A549 (cell line): Measurements from ENCODE around the gene CDT1. TPM values are rescaled to one million over a fixed set of nuclear protein-coding genes. Genes with fewer than 3 reads are reported as not detected.

Source experiments
- ATAC-seq, 2 experiments: fragments of 200-7000 bp in 1 of 2; fragments of >200 bp in 1 of 2; cut with Nextera tagmentation in 1 of 2; cut with Tn5 transposase in 1 of 2; 3 replicates each; pipeline versions ENCODE4 v1.8.0 to v1.9.1; 2018 to 2020; ENCODE audit warnings: mild to moderate bottlenecking in 1 of 2, moderate library complexity in 1 of 2
- CTCF ChIA-PET: fragments of 300-600 bp; sonication (Branson Sonifier 250); formaldehyde crosslinking; extraction: SDS; loops from one replicate; lab custom pipeline; 2021; ENCODE audit warnings: antibody characterized with exemption, inconsistent platforms; lab: Yijun Ruan, JAX
- POLR2A ChIA-PET: fragments of 350-600 bp; formaldehyde crosslinking; extraction: SDS; loops from one replicate; lab custom pipeline; 2021; ENCODE audit warnings: antibody characterized with exemption, inconsistent platforms; lab: Yijun Ruan, JAX
- DNase-seq, 2 experiments: peaks; one replicate each; pipeline versions ENCODE4 v3.0.0 to v3.0.0-alpha.2; 2011 to 2016; ENCODE audit warnings: low read depth in 1 of 2, low spot score in 1 of 2
- FAIRE-seq: peaks from 2 replicates; lab custom pipeline; 2011; peaks lifted over from hg19 to GRCh38; lab: Jason Lieb, UNC
- H3K27ac ChIP-seq, 2 experiments: fragments of >200 bp; sonication (Bioruptor Twin); formaldehyde crosslinking; 3 replicates each; pipeline ENCODE4 v1.5.1; 2016 to 2017
- H3K4me1 ChIP-seq: fragments of >200 bp; sonication (Bioruptor Twin); formaldehyde crosslinking; 3 replicates; pipeline ENCODE4 v1.6.1; 2016
- H3K4me2 ChIP-seq: fragments of >200 bp; sonication (Bioruptor Twin); formaldehyde crosslinking; 3 replicates; pipeline ENCODE4 v1.6.1; 2016
- H3K4me3 ChIP-seq: fragments of >200 bp; sonication (Bioruptor Twin); formaldehyde crosslinking; 3 replicates; pipeline ENCODE4 v1.5.1; 2016
- H3K9me3 ChIP-seq: fragments of >200 bp; sonication (Bioruptor Twin); formaldehyde crosslinking; 3 replicates; pipeline ENCODE4 v1.6.1; 2016
- BCL3 ChIP-seq: fragments of >200 bp; sonication (Bioruptor Twin); formaldehyde crosslinking; IDR thresholded peaks from 3 replicates; pipeline ENCODE4 v1.6.1; 2016
- BHLHE40 ChIP-seq: IDR thresholded peaks from 2 replicates; pipeline ENCODE4 v1.6.1; 2012; ENCODE audit warnings: low read depth, low read length, inconsistent platforms
- CBX2 ChIP-seq: fragments of 200-600 bp; sonication (generic); IDR thresholded peaks from 2 replicates; pipeline ENCODE4 v1.6.1; 2016; ENCODE audit warnings: low read depth, mild to moderate bottlenecking, borderline replicate concordance
- CEBPB ChIP-seq, 2 experiments: fragments of >200 bp in 1 of 2; sonication (Bioruptor Twin) in 1 of 2; formaldehyde crosslinking in 1 of 2; IDR thresholded peaks; 2 replicates each; pipeline ENCODE4 v1.6.1; 2012 to 2016
- E2F6 ChIP-seq: IDR thresholded peaks from 2 replicates; pipeline ENCODE4 v1.6.1; 2012; ENCODE audit warnings: low read depth, borderline replicate concordance
- EHMT2 ChIP-seq: fragments of 200-600 bp; sonication (generic); IDR thresholded peaks from 2 replicates; pipeline ENCODE4 v1.6.1; 2016; ENCODE audit warnings: antibody characterized with exemption, low read depth, mild to moderate bottlenecking, moderate library complexity
- ESRRA ChIP-seq: fragments of 150-350 bp; IDR thresholded peaks from 2 replicates; pipeline ENCODE4 v1.6.1; 2014; ENCODE audit warnings: mild to moderate bottlenecking, low read length, borderline replicate concordance
- FOSB ChIP-seq: fragments of 250-450 bp; sonication (Bioruptor Pico); IDR thresholded peaks from 2 replicates; pipeline ENCODE4 v1.5.0; 2020; ENCODE audit warnings: mild to moderate bottlenecking, moderate library complexity
- FOSL2 ChIP-seq, 2 experiments: fragments of 450-650 bp in 1 of 2; fragments of >200 bp in 1 of 2; sonication (Bioruptor Twin) in 1 of 2; formaldehyde crosslinking; IDR thresholded peaks; 2 replicates each; pipeline versions ENCODE4 v1.5.0 to v1.6.1; 2016 to 2020; ENCODE audit warnings: mild to moderate bottlenecking in 1 of 2, moderate library complexity in 1 of 2
- GATA3 ChIP-seq: IDR thresholded peaks from 2 replicates; pipeline ENCODE4 v1.6.1; 2012; ENCODE audit warnings: borderline replicate concordance
- KDM5A ChIP-seq: fragments of 200-600 bp; sonication (generic); IDR thresholded peaks from 2 replicates; pipeline ENCODE4 v1.6.1; 2016; ENCODE audit warnings: antibody characterized with exemption, mild to moderate bottlenecking
- MAFK ChIP-seq: fragments of 450-650 bp; IDR thresholded peaks from 2 replicates; pipeline ENCODE4 v1.6.1; 2014; ENCODE audit not compliant: partially characterized antibody
- MAX ChIP-seq: IDR thresholded peaks from 2 replicates; pipeline ENCODE4 v1.6.1; 2012
- MYC ChIP-seq: IDR thresholded peaks from 2 replicates; pipeline ENCODE4 v1.6.1; 2012; ENCODE audit warnings: mild to moderate bottlenecking, inconsistent platforms, low read length, improper control_type of control experiment, borderline replicate concordance
- NPAS2 ChIP-seq: fragments of 250-450 bp; sonication (Bioruptor Pico); IDR thresholded peaks from 2 replicates; pipeline ENCODE4 v1.8.0; 2022; ENCODE audit warnings: mild to moderate bottlenecking, moderate library complexity, borderline replicate concordance
- NR3C1 ChIP-seq: fragments of >200 bp; sonication (Bioruptor Twin); formaldehyde crosslinking; IDR thresholded peaks from 3 replicates; pipeline ENCODE4 v1.6.1; 2017
- POLR2AphosphoS2 ChIP-seq: conservative IDR thresholded peaks from 2 replicates; pipeline ENCODE4 v1.6.1; 2012; ENCODE audit warnings: low read length, improper control_type of control experiment, inconsistent platforms
- RAD21 ChIP-seq, 2 experiments: fragments of >200 bp in 1 of 2; sonication (Bioruptor Twin) in 1 of 2; formaldehyde crosslinking in 1 of 2; IDR thresholded peaks in 1 of 2; conservative IDR thresholded peaks in 1 of 2; 2 replicates in 1 of 2; 3 replicates in 1 of 2; pipeline ENCODE4 v1.6.1; 2012 to 2018; ENCODE audit warnings: inconsistent platforms in 1 of 2
- RARB ChIP-seq: fragments of 250-450 bp; sonication (Bioruptor Pico); IDR thresholded peaks from 2 replicates; pipeline ENCODE4 v1.8.0; 2021; ENCODE audit warnings: mild to moderate bottlenecking, moderate library complexity
- RCOR1 ChIP-seq: fragments of 150-350 bp; IDR thresholded peaks from 2 replicates; pipeline ENCODE4 v1.6.1; 2014; ENCODE audit warnings: antibody characterized with exemption, low read length, low read depth
- RNF2 ChIP-seq: fragments of 200-600 bp; sonication (generic); IDR thresholded peaks from 2 replicates; pipeline ENCODE4 v1.6.1; 2016; ENCODE audit warnings: low read depth, mild to moderate bottlenecking, antibody characterized with exemption, moderate library complexity, borderline replicate concordance
- SMC3 ChIP-seq: fragments of >200 bp; sonication (Bioruptor Twin); formaldehyde crosslinking; IDR thresholded peaks from 3 replicates; pipeline ENCODE4 v1.6.1; 2018; ENCODE audit warnings: inconsistent platforms
- SREBF2 ChIP-seq: fragments of 450-650 bp; IDR thresholded peaks from 2 replicates; pipeline ENCODE4 v1.6.1; 2014; ENCODE audit warnings: mild to moderate bottlenecking, moderate library complexity
- TFCP2L1 ChIP-seq: fragments of 250-450 bp; sonication (Bioruptor Pico); IDR thresholded peaks from 2 replicates; pipeline ENCODE4 v1.5.0; 2021; ENCODE audit warnings: mild to moderate bottlenecking
- TP53 ChIP-seq: fragments of 250-450 bp; sonication (Bioruptor Pico); IDR thresholded peaks from 2 replicates; pipeline ENCODE4 v1.5.0; 2021; ENCODE audit warnings: mild to moderate bottlenecking, moderate library complexity
- ZFP36 ChIP-seq: fragments of 450-650 bp; IDR thresholded peaks from 2 replicates; pipeline ENCODE4 v1.6.1; 2014; ENCODE audit warnings: borderline replicate concordance; ENCODE audit not compliant: partially characterized antibody
- ZNF302 ChIP-seq: fragments of 250-450 bp; sonication (Bioruptor Pico); IDR thresholded peaks from 2 replicates; pipeline ENCODE4 v1.9.0; 2021; ENCODE audit warnings: inconsistent platforms, mild to moderate bottlenecking, moderate library complexity
- WGBS: methylation state at CpG from one replicate; pipeline ENCODE4 v1.1.6; 2017; ENCODE audit errors: missing lambda C conversion rate; 5-methylcytosine and 5-hydroxymethylcytosine counted together
- polyA plus RNA-seq, 4 experiments: library from polyadenylated mRNA; depleted of rRNA in 3 of 4; stranded (reverse); fragments of >200 nt; fragmentation: RNase III in 1 of 4; extraction: RNeasy Plus Mini Kit Qiagen cat#74134 plus additional on column Dnase treatment in 1 of 4; gene quantifications; 2 replicates in 3 of 4; 3 replicates in 1 of 4; pipeline ENCODE4 v1.2.3, GENCODE V29; 2011 to 2017
- TF ChIP-seq, protein P1 (sequence below): fragments of >200 bp; sonication (Bioruptor Twin); formaldehyde crosslinking; IDR thresholded peaks from 2 replicates; pipeline ENCODE4 v1.6.1; 2016
- TF ChIP-seq, protein P2 (sequence below): fragments of 250-450 bp; sonication (Bioruptor Pico); IDR thresholded peaks from 2 replicates; pipeline ENCODE4 v1.5.0; 2021; ENCODE audit warnings: mild to moderate bottlenecking, moderate library complexity, borderline replicate concordance
- TF ChIP-seq, protein P3 (sequence below): fragments of 450-650 bp; IDR thresholded peaks from 2 replicates; pipeline ENCODE4 v1.6.1; 2014; ENCODE audit warnings: antibody characterized with exemption

The CDT1 gene
- polyA plus RNA-seq, 2 of the 4 experiments (the other 2 are of a cell fraction), result 3.8 to 16.0 TPM

- Histone ChIP-seq H3K4me3 (no peak overlapping the region), H3K4me1 (peaks cover 49% of the 10 kb centered on the region), H3K4me2 (no peak overlapping the region), H3K9me3 (no peaks in the 10 kb centered on the region), H3K27ac (no peak overlapping the region)
- TF ChIP-seq ZFP36, result no peak
- TF ChIP-seq RAD21 (conservative IDR thresholded peaks at IDR 0.05 in 1 of 2, IDR thresholded peaks at IDR 0.05 in 1 of 2), result no peak
- no peak for TF ChIP-seq CBX2
- TF ChIP-seq CEBPB (IDR thresholded peaks at IDR 0.05), result no peak
- TF ChIP-seq ZNF302 (CRISPR knock-in tag), result no peak
- TF ChIP-seq SMC3, result no peak
- no peak for TF ChIP-seq RARB (CRISPR knock-in tag)
- no peak for TF ChIP-seq NPAS2
- no peak for TF ChIP-seq RCOR1
- TF ChIP-seq GATA3, result no peak
- no peak for TF ChIP-seq EHMT2
- no peak for TF ChIP-seq SREBF2
- TF ChIP-seq, protein P1, sequence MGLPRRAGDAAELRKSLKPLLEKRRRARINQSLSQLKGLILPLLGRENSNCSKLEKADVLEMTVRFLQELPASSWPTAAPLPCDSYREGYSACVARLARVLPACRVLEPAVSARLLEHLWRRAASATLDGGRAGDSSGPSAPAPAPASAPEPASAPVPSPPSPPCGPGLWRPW, result no peak
- no peak for TF ChIP-seq MAFK
- no peak for TF ChIP-seq TP53 (CRISPR knock-in tag)
- no peak for TF ChIP-seq BCL3
- TF ChIP-seq MAX, result no peak
- TF ChIP-seq KDM5A, result no peak
- FAIRE-seq (no peak), DNase-seq (no peak), ATAC-seq (no peak)
- 93% methylated on average over 25 of the region's 30 CpGs for WGBS
- ChIA-PET CTCF (interaction anchor here (0.7 to 1.7 kb wide), 4 partner anchors 16 to 318 kb away, joined by 3 to 5 read pairs (median 4); no protein-coding TSS in a partner anchor), POLR2A (no interaction called here)
Observed at GRCh38 chr16:88778541-88779065, 25.0 kb upstream of the CDT1 start.

- CTCF ChIA-PET, result interaction anchor here (0.7 to 1.7 kb wide), 4 partner anchors 10 to 317 kb away, joined by 3 to 6 read pairs (median 4); no protein-coding TSS in a partner anchor
- Histone ChIP-seq H3K4me3 (no peak overlapping the region), H3K27ac (peak overlapping the region in 1 of 2 experiments; percentile 71; a peak in 3 of 6 replicates), H3K4me1 (peaks cover 44% of the 10 kb centered on the region)
- ATAC-seq (no peak), DNase-seq (no peak), FAIRE-seq (no peak)
- WGBS, result 90% methylated on average over 29 of the region's 34 CpGs
- TF ChIP-seq KDM5A (no peak), NR3C1 (no peak), POLR2AphosphoS2 (no peak), FOSL2 (IDR thresholded peaks at IDR 0.05) (no peak), FOSL2 (CRISPR knock-in tag; IDR thresholded peaks at IDR 0.05) (no peak), SREBF2 (no peak), E2F6 (no peak), RNF2 (no peak), MYC (no peak), ZFP36 (no peak), ESRRA (no peak), FOSB (CRISPR knock-in tag) (no peak), BHLHE40 (no peak), RARB (CRISPR knock-in tag) (no peak), TFCP2L1 (no peak), RCOR1 (no peak)
- TF ChIP-seq, protein P2, sequence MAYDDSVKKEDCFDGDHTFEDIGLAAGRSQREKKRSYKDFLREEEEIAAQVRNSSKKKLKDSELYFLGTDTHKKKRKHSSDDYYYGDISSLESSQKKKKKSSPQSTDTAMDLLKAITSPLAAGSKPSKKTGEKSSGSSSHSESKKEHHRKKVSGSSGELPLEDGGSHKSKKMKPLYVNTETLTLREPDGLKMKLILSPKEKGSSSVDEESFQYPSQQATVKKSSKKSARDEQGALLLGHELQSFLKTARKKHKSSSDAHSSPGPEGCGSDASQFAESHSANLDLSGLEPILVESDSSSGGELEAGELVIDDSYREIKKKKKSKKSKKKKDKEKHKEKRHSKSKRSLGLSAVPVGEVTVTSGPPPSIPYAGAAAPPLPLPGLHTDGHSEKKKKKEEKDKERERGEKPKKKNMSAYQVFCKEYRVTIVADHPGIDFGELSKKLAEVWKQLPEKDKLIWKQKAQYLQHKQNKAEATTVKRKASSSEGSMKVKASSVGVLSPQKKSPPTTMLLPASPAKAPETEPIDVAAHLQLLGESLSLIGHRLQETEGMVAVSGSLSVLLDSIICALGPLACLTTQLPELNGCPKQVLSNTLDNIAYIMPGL (CRISPR knock-in tag), result no peak
- TF ChIP-seq, protein P3, sequence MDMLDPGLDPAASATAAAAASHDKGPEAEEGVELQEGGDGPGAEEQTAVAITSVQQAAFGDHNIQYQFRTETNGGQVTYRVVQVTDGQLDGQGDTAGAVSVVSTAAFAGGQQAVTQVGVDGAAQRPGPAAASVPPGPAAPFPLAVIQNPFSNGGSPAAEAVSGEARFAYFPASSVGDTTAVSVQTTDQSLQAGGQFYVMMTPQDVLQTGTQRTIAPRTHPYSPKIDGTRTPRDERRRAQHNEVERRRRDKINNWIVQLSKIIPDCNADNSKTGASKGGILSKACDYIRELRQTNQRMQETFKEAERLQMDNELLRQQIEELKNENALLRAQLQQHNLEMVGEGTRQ, result no peak
- TF ChIP-seq, all 56 proteins: peak for 0
- POLR2A ChIA-PET, result no interaction called here
- Histone ChIP-seq H3K4me2 (peak overlapping the region; percentile 47; the same call in 1 of the 3 replicates), H3K9me3 (no peaks in the 10 kb centered on the region)
Observed at GRCh38 chr16:88779406-88780141, 24.0 kb upstream of the CDT1 start.
